Brain microvascular endothelial cell (primary cell): ENCODE measurements around the gene AASDH.

Source experiments
- DNase-seq: peaks from one replicate; pipeline ENCODE4 v3.0.0-alpha.2; 2020
- H3K27ac ChIP-seq: fragments of 250-450 bp; sonication (Bioruptor Pico); 2 replicates; pipeline ENCODE4 v1.5.1; 2020; ENCODE audit warnings: mild to moderate bottlenecking, moderate library complexity
- H3K27me3 ChIP-seq: fragments of 250-450 bp; sonication (Bioruptor Pico); replicated peaks from 2 replicates; pipeline ENCODE4 v1.5.1; 2020; ENCODE audit warnings: mild to moderate bottlenecking
- H3K36me3 ChIP-seq: fragments of 250-450 bp; sonication (Bioruptor Pico); replicated peaks from 2 replicates; pipeline ENCODE4 v1.5.1; 2020; ENCODE audit warnings: mild to moderate bottlenecking
- H3K4me3 ChIP-seq: 2 replicates; pipeline ENCODE4 v1.5.1; 2011; ENCODE audit warnings: low read depth, mild to moderate bottlenecking, control low read depth, low read length, moderate library complexity
- in situ Hi-C: cut with HindIII; loops from 2 replicates; pipeline ENCODE4 v1.10.0; 2017; ENCODE audit warnings: low sequenced_read_pairs, low pct_ligation_motif_present
- TF ChIP-seq, protein P1 (sequence below): IDR thresholded peaks from 2 replicates; pipeline ENCODE4 v1.5.1; 2011; ENCODE audit warnings: low read depth, mild to moderate bottlenecking, moderate library complexity, low read length, control low read depth, inconsistent platforms; ENCODE audit errors: missing control alignments

AASDH gene

DNA sequence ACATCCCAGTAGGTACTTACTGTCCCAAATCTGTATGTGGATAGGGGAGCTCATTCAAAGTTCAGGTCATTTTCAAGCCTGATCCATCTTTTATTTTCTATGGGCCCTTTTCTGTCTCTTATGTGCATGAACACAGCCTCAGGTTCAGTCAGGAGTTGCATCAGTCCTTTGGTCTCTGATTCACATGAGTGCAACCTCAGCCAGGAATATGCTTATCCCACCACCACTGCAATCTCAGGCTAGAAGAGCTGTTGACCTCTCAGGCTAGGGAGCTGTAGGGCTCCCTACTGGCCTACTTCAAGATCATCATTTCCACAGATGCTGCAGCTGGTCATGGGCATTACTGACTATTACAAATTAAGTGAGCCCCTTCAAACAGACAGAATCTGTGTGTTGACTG lies 27.2 kb downstream of the AASDH start:
- TF ChIP-seq, protein P1, sequence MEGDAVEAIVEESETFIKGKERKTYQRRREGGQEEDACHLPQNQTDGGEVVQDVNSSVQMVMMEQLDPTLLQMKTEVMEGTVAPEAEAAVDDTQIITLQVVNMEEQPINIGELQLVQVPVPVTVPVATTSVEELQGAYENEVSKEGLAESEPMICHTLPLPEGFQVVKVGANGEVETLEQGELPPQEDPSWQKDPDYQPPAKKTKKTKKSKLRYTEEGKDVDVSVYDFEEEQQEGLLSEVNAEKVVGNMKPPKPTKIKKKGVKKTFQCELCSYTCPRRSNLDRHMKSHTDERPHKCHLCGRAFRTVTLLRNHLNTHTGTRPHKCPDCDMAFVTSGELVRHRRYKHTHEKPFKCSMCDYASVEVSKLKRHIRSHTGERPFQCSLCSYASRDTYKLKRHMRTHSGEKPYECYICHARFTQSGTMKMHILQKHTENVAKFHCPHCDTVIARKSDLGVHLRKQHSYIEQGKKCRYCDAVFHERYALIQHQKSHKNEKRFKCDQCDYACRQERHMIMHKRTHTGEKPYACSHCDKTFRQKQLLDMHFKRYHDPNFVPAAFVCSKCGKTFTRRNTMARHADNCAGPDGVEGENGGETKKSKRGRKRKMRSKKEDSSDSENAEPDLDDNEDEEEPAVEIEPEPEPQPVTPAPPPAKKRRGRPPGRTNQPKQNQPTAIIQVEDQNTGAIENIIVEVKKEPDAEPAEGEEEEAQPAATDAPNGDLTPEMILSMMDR = no peak
- Histone ChIP-seq H3K27ac (no peak overlapping the region), H3K27me3 (no peaks in the 10 kb centered on the region), H3K4me3 (no peak overlapping the region), H3K36me3 (no peaks in the 10 kb centered on the region)
- no peak for DNase-seq
- in situ Hi-C loops = no loop called here

DNA sequence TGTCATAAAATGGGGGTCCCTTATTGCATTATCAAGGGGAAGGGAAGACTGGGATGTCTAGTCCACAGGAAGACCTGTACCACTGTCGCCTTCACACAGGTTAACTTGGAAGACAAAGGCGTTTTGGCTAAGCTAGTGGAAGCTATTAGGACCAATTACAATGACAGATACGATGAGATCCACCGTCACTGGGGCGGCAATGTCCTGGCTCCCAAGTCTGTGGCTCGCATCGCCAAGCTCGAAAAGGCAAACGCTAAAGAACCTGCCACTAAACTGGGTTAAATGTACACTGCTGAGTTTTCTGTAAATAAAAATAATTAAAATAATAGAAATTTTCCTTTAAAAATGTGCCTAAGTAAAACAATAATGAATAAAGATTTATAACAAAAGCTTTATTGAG lies 30.6 kb downstream of the AASDH start:
- H3K4me3 ChIP-seq = no peak overlapping the region
- no peaks in the 10 kb centered on the region for H3K27me3 ChIP-seq
- in situ Hi-C loops = no loop called here
- H3K27ac ChIP-seq = no peak overlapping the region
- no peaks in the 10 kb centered on the region for H3K36me3 ChIP-seq
- no peak for DNase-seq
- TF ChIP-seq, protein P1 = no peak

DNA sequence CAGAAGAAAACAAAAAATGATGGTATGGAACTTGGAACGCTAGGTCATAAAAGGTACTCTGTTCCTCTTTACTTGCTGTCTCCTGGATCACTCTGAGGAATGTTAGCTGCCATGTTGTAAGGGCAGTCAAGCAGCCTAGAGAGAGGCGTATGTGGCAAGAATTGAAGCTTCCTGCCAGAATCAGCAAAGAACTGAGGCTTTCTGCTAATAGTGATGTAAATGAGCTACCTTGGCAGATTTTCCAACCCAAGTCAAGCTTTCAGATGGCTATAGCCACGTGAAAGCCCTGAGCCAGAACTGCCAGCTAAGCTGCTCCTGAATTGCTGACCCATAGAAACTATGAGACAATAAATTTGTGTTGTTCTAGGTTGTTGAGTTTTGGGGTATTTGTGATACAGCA lies 38.7 kb downstream of the AASDH start:
- H3K4me3 ChIP-seq = no peak overlapping the region
- no peaks in the 10 kb centered on the region for H3K27me3 ChIP-seq
- TF ChIP-seq, protein P1 = no peak
- no peak for DNase-seq
- H3K36me3 ChIP-seq = no peaks in the 10 kb centered on the region
- H3K27ac ChIP-seq = no peak overlapping the region
- in situ Hi-C loops = no loop called here

DNA sequence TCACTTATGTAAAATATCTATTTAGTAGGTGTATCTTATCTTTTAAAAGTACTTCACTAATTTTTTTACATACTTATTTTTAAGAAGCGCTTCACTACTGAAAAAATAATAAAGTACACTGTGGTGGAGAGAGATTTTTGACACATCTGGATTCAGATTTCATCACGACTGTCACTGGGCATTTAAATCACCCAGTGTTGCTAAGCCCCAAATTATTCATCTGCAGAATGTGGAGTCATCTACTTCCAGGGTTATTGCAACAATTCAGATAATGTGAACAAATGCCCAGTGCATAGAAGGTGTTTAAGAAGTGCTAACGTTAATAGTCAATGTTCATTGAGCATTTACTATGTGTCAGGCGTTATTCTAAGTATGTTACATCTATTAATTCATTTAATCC lies 41.8 kb downstream of the AASDH start:
- H3K4me3 ChIP-seq = no peak overlapping the region
- no peaks in the 10 kb centered on the region for H3K27me3 ChIP-seq
- in situ Hi-C loops = no loop called here
- DNase-seq = no peak
- no peaks in the 10 kb centered on the region for H3K36me3 ChIP-seq
- H3K27ac ChIP-seq = no peak overlapping the region
- TF ChIP-seq, protein P1 = no peak

DNA sequence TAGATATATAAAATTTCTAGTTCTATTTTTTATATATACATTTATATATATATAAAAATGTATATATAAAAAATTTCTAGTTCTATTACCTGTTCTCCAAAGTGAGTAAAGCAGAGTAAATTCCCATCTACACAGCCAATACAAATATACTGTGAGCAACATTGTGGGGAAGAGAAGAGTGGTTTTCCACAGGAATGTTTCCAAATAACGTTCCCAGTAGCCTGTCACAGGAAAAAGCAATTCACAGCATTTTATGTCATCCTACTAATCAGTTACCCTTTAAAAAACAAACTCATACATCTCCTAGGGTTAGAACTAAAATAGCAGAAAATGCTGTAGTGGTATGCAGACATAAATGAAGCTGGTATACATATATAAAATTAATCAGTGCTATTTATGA lies 44.5 kb downstream of the AASDH start:
- no peaks in the 10 kb centered on the region for H3K27me3 ChIP-seq
- no peak overlapping the region for H3K27ac ChIP-seq
- TF ChIP-seq, protein P1 = no peak
- H3K36me3 ChIP-seq = no peaks in the 10 kb centered on the region
- no peak overlapping the region for H3K4me3 ChIP-seq
- DNase-seq = peak; percentile 11
- in situ Hi-C loops = no loop called here

DNA sequence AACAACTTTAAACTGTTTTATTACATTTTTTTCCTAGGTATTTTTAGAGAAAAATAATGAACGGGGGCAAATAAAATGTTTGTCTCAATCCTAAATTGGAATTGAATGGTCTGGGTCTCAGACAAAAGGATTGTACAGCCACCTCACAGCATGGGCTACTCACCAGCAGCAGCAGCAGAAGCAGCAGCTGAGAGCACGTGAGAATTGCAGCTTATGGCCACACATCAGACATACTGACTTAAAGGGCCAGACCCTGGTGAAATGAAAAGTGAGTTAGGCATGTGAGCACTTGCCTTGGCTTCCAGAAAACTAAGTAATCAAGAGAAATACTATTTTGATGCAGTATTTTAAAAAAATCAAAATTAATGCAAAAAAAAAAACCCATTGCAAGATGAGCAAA lies 56.6 kb downstream of the AASDH start:
- TF ChIP-seq, protein P1 = no peak
- in situ Hi-C loops = no loop called here
- Histone ChIP-seq H3K27ac (no peak overlapping the region), H3K4me3 (no peak overlapping the region), H3K27me3 (no peaks in the 10 kb centered on the region), H3K36me3 (no peaks in the 10 kb centered on the region)
- peak; percentile 38 for DNase-seq
